CD1c-positive myeloid dendritic cell (primary cell): Measurements from ENCODE around the gene GSX2.

Experiments used
- DNase-seq: peaks from one replicate; pipeline ENCODE4 v3.0.0-alpha.2; 2016; ENCODE audit errors: extremely low spot score

Gene GSX2

GRCh38 chr4:54099748-54100574 is at the start of gene GSX2:
TSS of gene GSX2 (plus strand) at chr4:54100163. CDS start at chr4:54100345, 182 bp downstream.
- no peak for DNase-seq

GRCh38 chr4:54050214-54050904 is 49.6 kb upstream of the GSX2 start:
- DNase-seq = no peak

GRCh38 chr4:54053322-54053721 is 46.6 kb upstream of the GSX2 start:
- peak; percentile 27 for DNase-seq

GRCh38 chr4:54054501-54054900 is 45.5 kb upstream of the GSX2 start:
- DNase-seq = no peak

- no peak for DNase-seq
These were observed 44.5 kb upstream of the GSX2 start for GRCh38 chr4:54055494-54055893.

- no peak for DNase-seq
These were observed 43.6 kb upstream of the GSX2 start for GRCh38 chr4:54056360-54056759.

GRCh38 chr4:54058171-54058570 is 41.8 kb upstream of the GSX2 start:
- DNase-seq = no peak

GRCh38 chr4:54060116-54060515 is 39.8 kb upstream of the GSX2 start:
- DNase-seq = no peak

GRCh38 chr4:54061067-54061466 is 38.9 kb upstream of the GSX2 start:
- no peak for DNase-seq

- no peak for DNase-seq
These were observed 38.1 kb upstream of the GSX2 start for GRCh38 chr4:54061873-54062272.

GRCh38 chr4:54062392-54062791 is 37.6 kb upstream of the GSX2 start:
- no peak for DNase-seq

GRCh38 chr4:54063229-54063628 is 36.7 kb upstream of the GSX2 start:
- DNase-seq = peak; percentile 49

GRCh38 chr4:54063737-54064316 is 36.1 kb upstream of the GSX2 start:
- DNase-seq = peak; percentile 71

- DNase-seq = peak; percentile 97
These were observed 35.4 kb upstream of the GSX2 start, which contains the start of gene CHIC2 for GRCh38 chr4:54064317-54065111. TSS of gene CHIC2 (minus strand) at chr4:54064605. CDS start at chr4:54064300, 305 bp downstream.

- no peak for DNase-seq
These were observed 34.5 kb upstream of the GSX2 start for GRCh38 chr4:54065282-54066087.

GRCh38 chr4:54066088-54066415 is 33.9 kb upstream of the GSX2 start:
- no peak for DNase-seq

- DNase-seq = no peak
These were observed 33.2 kb upstream of the GSX2 start for GRCh38 chr4:54066718-54067129.

GRCh38 chr4:54067166-54067565 is 32.8 kb upstream of the GSX2 start:
- no peak for DNase-seq

GRCh38 chr4:54073271-54073880 is 26.6 kb upstream of the GSX2 start:
- DNase-seq = peak; percentile 26

- DNase-seq = peak; percentile 48
These were observed 25.6 kb upstream of the GSX2 start for GRCh38 chr4:54074381-54074780.

GRCh38 chr4:54076673-54077072 is 23.3 kb upstream of the GSX2 start:
- DNase-seq = no peak
